NCI-H460 (cell line): Measurements from ENCODE around the gene FNDC5. TPM values are rescaled to one million over a fixed set of nuclear protein-coding genes. Genes with fewer than 3 reads are reported as not detected.

Source experiments
- DNase-seq: peaks from one replicate; pipeline ENCODE4 v3.0.0-alpha.2; 2016; ENCODE audit warnings: low read depth; ENCODE audit errors: extremely low read depth
- total RNA-seq: library from RNA; depleted of rRNA; stranded (reverse); fragments of >200 nt; shearing (Covaris generic); gene quantifications from 2 replicates; pipeline ENCODE4 v1.2.3, GENCODE V29; 2014; rRNA removed

Gene FNDC5
- total RNA-seq, 1 experiment from 2014 or later: 0.59 TPM

DNA sequence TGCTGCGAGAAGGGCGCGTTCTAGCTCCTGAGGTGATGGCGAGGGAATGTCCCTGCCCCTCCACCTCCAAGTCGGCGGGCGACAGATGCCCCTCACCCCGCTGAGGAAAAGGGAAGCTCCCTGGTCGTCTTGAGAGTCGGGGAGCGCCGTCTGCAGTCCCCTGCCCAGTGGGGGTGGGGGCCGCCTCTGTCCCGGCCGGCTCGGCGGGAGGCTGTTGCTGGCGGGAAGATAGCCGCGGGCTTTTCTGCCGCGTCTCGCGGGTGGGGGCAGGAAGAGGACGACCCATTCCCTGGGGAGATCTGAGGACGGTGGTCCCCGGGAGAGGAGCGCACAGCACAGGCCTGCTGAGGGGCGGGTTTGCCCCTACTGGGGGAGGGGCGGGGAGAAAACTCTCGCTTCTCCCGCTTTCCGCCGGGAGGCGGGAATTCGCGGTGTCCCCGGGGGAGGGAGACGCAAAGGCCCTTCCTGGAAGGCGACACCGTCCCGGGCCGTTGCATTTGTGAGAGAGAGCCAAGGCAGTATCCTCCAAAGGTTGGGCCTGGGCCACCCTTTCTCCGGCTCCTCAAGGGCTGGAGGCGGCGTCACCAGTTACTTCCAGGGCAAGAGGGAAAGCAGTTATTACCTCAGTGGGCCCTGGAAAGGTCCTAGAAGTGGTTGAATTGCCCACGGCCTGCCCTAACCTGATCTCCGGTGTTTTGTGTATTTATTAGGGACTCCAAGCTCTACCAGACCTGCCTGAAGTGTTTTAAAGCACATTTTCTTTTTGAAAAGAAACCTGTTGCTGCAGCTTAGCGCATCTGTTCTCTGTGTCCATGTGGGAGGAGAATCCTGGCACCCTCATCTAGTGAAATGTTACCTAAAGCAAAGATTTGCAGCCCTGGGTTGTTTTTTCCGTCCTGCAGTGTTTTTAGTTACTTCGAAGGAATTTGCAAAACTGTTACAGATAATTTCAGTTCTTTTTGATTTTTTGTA lies 52.6 kb downstream of the FNDC5 start:
- DNase-seq: peak; percentile 41

DNA sequence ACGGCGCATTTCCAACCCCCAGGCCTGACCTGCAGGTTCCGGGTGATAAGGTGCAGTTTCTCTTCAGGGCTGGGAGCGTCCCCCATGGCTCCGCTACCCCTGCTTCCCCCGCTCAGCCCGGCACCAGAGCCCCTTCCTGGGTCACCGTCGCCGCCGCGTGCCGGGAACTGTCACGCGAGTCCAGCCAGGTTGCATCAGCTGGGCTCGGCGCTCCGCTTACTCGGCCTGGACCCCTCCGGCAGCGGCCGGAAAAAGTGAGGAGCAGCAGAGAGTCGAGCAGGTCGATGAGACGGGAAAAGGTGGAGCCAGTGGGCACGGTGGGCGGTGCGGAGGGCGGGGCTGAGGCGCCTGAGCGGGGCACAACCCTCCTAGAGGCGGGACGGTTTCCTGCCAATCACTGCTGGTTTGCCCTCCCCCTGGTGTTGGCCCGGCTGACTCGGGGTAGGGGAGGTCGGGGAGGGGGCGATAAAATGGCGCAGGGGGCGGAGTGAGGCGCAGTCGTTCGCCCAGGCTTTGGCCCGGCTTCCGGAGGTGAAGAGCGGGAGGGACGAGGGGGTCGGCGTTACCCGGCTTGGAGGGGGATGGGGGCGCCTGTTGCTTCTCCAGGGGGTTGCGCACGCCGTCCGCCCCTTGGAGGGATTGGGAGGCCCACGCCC lies 53.4 kb downstream of the FNDC5 start, which contains the start of the genes S100PBP and YARS1:
Gene S100PBP (plus strand): TSS at position 495 of the 656 bp plus-strand sequence. CDS start 8,447 bp downstream, outside the sequence.
Gene YARS1 (minus strand): TSS at position 200 of the 656 bp plus-strand sequence. CDS start 114 bp downstream, at position 86.
- DNase-seq: peak; percentile 96

DNA sequence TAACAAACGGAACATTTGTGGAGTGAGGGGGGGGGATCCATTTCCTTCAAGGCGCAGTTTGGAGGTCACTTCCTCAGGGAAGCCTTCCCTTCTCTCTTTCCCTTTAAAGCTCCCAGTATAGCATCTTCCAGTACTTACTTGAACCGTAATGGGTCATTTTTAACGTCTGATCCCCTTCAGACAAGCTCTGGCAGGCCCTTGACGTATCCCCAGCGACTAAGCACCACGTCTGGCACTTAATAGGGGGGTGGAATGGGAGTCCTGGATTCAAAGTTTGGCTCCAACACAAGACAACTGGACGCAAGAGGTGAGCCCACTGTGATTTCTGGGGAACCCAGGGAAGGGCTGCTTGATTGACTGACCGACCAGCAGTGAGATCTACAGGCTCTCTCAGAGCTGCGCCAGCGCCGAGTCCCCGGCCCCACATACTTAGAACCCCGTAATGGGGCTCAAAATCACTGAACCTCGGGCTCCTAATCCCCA lies 54.0 kb downstream of the FNDC5 start:
- DNase-seq: peak; percentile 7

DNA sequence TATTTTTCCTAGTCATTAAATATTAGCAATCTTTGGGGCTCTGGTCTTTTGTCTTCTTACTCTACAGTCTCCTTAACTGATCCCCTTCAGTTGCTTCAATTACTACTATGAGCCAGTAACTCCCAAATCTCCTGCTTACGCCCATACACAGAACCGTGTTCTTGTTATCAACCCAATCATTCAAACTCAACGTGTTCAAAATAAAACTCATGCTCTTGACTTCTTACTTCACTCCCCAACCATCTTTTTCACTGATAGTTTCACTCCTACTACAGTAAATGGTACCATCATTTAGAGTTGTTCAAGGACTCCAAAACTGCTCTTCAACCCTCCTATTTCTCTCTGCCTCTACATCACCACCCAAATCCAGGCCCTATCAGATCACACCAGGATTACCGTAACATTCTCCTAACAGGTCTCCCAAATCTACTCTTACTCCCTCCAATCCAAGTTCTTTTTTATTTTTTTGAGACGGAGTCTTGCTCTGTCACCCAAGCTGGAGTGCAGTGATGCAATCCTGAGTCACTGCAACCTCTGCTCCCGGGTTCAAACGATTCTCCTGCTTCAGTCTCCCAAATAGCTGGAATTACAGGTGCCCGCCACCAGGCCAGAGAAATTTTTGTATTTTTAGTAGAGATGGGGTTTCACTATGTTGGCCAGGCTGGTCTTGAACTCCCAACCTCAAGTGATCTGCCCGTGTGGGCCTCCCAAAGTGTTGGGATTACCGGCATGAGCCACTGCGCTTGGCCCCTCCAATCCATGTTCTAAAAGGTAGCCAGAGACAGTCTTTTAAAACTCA lies 56.6 kb downstream of the FNDC5 start:
- DNase-seq: no peak

Other genes starting within 250 kb of the FNDC5 start
- 66.8 and 69.6 TPM in 2 replicates for gene ZBTB8OS, start 220.4 kb downstream of the FNDC5 start, total RNA-seq
- gene RBBP4, start 219.7 kb downstream of the FNDC5 start, total RNA-seq: 60.0 and 77.5 TPM in 2 replicates
- 1.4 and 1.7 TPM in 2 replicates for gene SYNC, start 168.1 kb downstream of the FNDC5 start, total RNA-seq
- gene YARS1, start 53.6 kb downstream of the FNDC5 start, total RNA-seq: 169 and 184 TPM in 2 replicates
- gene S100PBP, start 53.3 kb downstream of the FNDC5 start, total RNA-seq: 15.5 and 20.7 TPM in 2 replicates
- gene HPCA, start 15.6 kb upstream of the FNDC5 start, total RNA-seq: not detected in 2 replicates
- 5.3 and 6.1 TPM in 2 replicates for gene TMEM54, start 30.5 kb upstream of the FNDC5 start, total RNA-seq
- gene RNF19B, start 93.9 kb upstream of the FNDC5 start, total RNA-seq: 11.6 and 12.9 TPM in 2 replicates
- gene AK2, start 166.0 kb upstream of the FNDC5 start, total RNA-seq: 204 and 212 TPM in 2 replicates
- gene AZIN2, start 210.2 kb upstream of the FNDC5 start, total RNA-seq: 1.6 and 2.4 TPM in 2 replicates